Karpas-422 (cell line): ENCODE results near the gene ANO4. TPM values are rescaled to one million over a fixed set of nuclear protein-coding genes. Genes with fewer than 3 reads are reported as not detected.
"Not testable (repeated sequence)": the region's sequence is repeated elsewhere in the genome, so short reads cannot be mapped to it uniquely, and the experiment has no call there.

Source experiments
- DNase-seq: peaks from one replicate; pipeline ENCODE4 v3.0.0-alpha.2; 2015
- H2AFZ ChIP-seq: fragments of 200-600 bp; sonication (generic); 2 replicates; pipeline ENCODE4 v1.6.1; 2014; ENCODE audit warnings: antibody characterized with exemption, low read length, mixed read lengths
- H3K27ac ChIP-seq: fragments of 200-600 bp; sonication (generic); 2 replicates; pipeline ENCODE4 v1.5.1; 2014; ENCODE audit warnings: mild to moderate bottlenecking, low read length, moderate library complexity
- H3K27me3 ChIP-seq: fragments of 200-600 bp; sonication (generic); 2 replicates; pipeline ENCODE4 v1.6.1; 2014; ENCODE audit warnings: low read length, mixed read lengths
- H3K36me3 ChIP-seq: fragments of 200-600 bp; sonication (generic); 2 replicates; pipeline ENCODE4 v1.6.1; 2014; ENCODE audit warnings: low read length, mixed read lengths; ENCODE audit not compliant: insufficient read depth
- H3K4me1 ChIP-seq: fragments of 200-600 bp; sonication (generic); 2 replicates; pipeline ENCODE4 v1.6.1; 2014; ENCODE audit warnings: mild to moderate bottlenecking, low read length, mixed read lengths
- H3K4me2 ChIP-seq: fragments of 200-600 bp; sonication (generic); 2 replicates; pipeline ENCODE4 v1.6.1; 2014; ENCODE audit warnings: low read length, low read depth, mild to moderate bottlenecking; ENCODE audit not compliant: poor library complexity, severe bottlenecking
- H3K4me3 ChIP-seq: fragments of 200-600 bp; sonication (generic); 2 replicates; pipeline ENCODE4 v1.5.1; 2014; ENCODE audit warnings: mild to moderate bottlenecking, antibody characterized with exemption, low read length, mixed read lengths
- H3K79me2 ChIP-seq: fragments of 200-600 bp; sonication (generic); 2 replicates; pipeline ENCODE4 v1.6.1; 2014; ENCODE audit warnings: mild to moderate bottlenecking, low read length, mixed read lengths
- H3K9ac ChIP-seq: fragments of 200-600 bp; sonication (generic); 2 replicates; pipeline ENCODE4 v1.6.0; 2014; ENCODE audit warnings: low read length
- H3K9me2 ChIP-seq: fragments of 200-600 bp; sonication (generic), shearing (Covaris generic); replicated peaks from 2 replicates; pipeline ENCODE4 v1.6.0; 2014; ENCODE audit warnings: mild to moderate bottlenecking, low read length, moderate library complexity; ENCODE audit not compliant: insufficient read depth
- H3K9me3 ChIP-seq: fragments of 300-700, 200-600 bp; sonication (generic); 2 replicates; pipeline ENCODE4 v1.6.1; 2014; ENCODE audit warnings: low read length, mixed read lengths
- H4K20me1 ChIP-seq: fragments of 200-600 bp; sonication (generic); 2 replicates; pipeline ENCODE4 v1.6.1; 2014; ENCODE audit warnings: mild to moderate bottlenecking, antibody characterized with exemption, low read length, low read depth; ENCODE audit not compliant: insufficient read depth
- total RNA-seq: library from RNA; depleted of rRNA; stranded (reverse); fragments of >200 nt; shearing (Covaris generic); gene quantifications from 2 replicates; pipeline ENCODE4 v1.2.3, GENCODE V29; 2014; ENCODE audit warnings: low replicate concordance

ANO4 gene
- total RNA-seq, 1 experiment from 2014 or later = not detected

- no peak overlapping the region for H3K27ac ChIP-seq
- H3K27me3 ChIP-seq = no peaks in the 10 kb centered on the region
- no peak overlapping the region for H3K9ac ChIP-seq
- H3K79me2 ChIP-seq = no peaks in the 10 kb centered on the region
- no peaks in the 10 kb centered on the region for H3K36me3 ChIP-seq
- no peaks in the 10 kb centered on the region for H3K9me2 ChIP-seq
- H3K4me3 ChIP-seq = no peak overlapping the region
- no peaks in the 10 kb centered on the region for H3K9me3 ChIP-seq
- no peak overlapping the region for H2AFZ ChIP-seq
- DNase-seq = peak; percentile 33
- no peaks in the 10 kb centered on the region for H3K4me1 ChIP-seq
- no peaks in the 10 kb centered on the region for H4K20me1 ChIP-seq
- H3K4me2 ChIP-seq = no peak overlapping the region
Measured at GRCh38 chr12:101127521-101128219, 333.1 kb downstream of the ANO4 start.

- H3K79me2 ChIP-seq, H3K36me3 ChIP-seq, H3K4me3 ChIP-seq, H3K4me1 ChIP-seq, H3K9me3 ChIP-seq, DNase-seq, H3K4me2 ChIP-seq, H4K20me1 ChIP-seq, H3K9me2 ChIP-seq, H3K27ac ChIP-seq, H2AFZ ChIP-seq, H3K9ac ChIP-seq, H3K27me3 ChIP-seq: not testable (repeated sequence)
Measured at GRCh38 chr12:101145777-101146431, 351.3 kb downstream of the ANO4 start.

- Histone ChIP-seq H3K9me3 (no peaks in the 10 kb centered on the region), H3K27me3 (no peaks in the 10 kb centered on the region), H2AFZ (no peak overlapping the region), H3K4me1 (no peaks in the 10 kb centered on the region), H3K36me3 (no peaks in the 10 kb centered on the region), H3K4me2 (no peak overlapping the region), H3K9me2 (no peaks in the 10 kb centered on the region), H3K79me2 (no peaks in the 10 kb centered on the region), H3K4me3 (no peak overlapping the region), H4K20me1 (no peaks in the 10 kb centered on the region), H3K27ac (no peak overlapping the region), H3K9ac (no peak overlapping the region)
- no peak for DNase-seq
Measured at GRCh38 chr12:101165319-101165718, 370.7 kb downstream of the ANO4 start.

GRCh38 chr12:101166866-101167265 lies 372.3 kb downstream of the ANO4 start:
- no peaks in the 10 kb centered on the region for H3K4me1 ChIP-seq
- no peaks in the 10 kb centered on the region for H3K36me3 ChIP-seq
- no peak overlapping the region for H3K27ac ChIP-seq
- H4K20me1 ChIP-seq = no peaks in the 10 kb centered on the region
- DNase-seq = no peak
- no peaks in the 10 kb centered on the region for H3K9me2 ChIP-seq
- no peak overlapping the region for H3K4me2 ChIP-seq
- no peak overlapping the region for H3K9ac ChIP-seq
- no peaks in the 10 kb centered on the region for H3K27me3 ChIP-seq
- H2AFZ ChIP-seq = no peak overlapping the region
- no peak overlapping the region for H3K4me3 ChIP-seq
- H3K79me2 ChIP-seq = no peaks in the 10 kb centered on the region
- no peaks in the 10 kb centered on the region for H3K9me3 ChIP-seq

DNA sequence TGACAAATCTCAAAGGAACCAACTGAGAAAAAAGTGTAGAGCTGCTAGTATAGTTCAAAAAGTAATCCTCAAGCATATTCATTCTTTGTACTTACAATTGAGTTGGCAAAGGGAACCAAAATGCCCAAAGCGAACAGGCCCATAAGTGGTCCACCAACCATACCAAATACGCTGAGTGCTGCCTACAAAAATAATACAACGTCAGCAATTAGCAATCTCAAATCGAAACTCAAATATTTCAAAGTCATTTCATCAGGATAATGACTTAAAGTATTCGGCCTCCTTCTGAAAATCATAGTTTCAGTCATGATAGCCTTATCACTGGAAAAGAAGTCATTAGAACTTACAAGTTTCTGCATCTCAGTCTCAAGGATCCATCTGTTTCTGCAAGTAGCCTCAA lies 373.4 kb downstream of the ANO4 start:
- H3K79me2 ChIP-seq = no peaks in the 10 kb centered on the region
- no peaks in the 10 kb centered on the region for H4K20me1 ChIP-seq
- H3K4me2 ChIP-seq = no peak overlapping the region
- no peak overlapping the region for H3K4me3 ChIP-seq
- DNase-seq = no peak
- H2AFZ ChIP-seq = no peak overlapping the region
- no peak overlapping the region for H3K9ac ChIP-seq
- no peak overlapping the region for H3K27ac ChIP-seq
- no peaks in the 10 kb centered on the region for H3K27me3 ChIP-seq
- H3K9me2 ChIP-seq = no peaks in the 10 kb centered on the region
- no peaks in the 10 kb centered on the region for H3K36me3 ChIP-seq
- peaks cover 7% of the 10 kb centered on the region for H3K4me1 ChIP-seq
- no peaks in the 10 kb centered on the region for H3K9me3 ChIP-seq

DNA sequence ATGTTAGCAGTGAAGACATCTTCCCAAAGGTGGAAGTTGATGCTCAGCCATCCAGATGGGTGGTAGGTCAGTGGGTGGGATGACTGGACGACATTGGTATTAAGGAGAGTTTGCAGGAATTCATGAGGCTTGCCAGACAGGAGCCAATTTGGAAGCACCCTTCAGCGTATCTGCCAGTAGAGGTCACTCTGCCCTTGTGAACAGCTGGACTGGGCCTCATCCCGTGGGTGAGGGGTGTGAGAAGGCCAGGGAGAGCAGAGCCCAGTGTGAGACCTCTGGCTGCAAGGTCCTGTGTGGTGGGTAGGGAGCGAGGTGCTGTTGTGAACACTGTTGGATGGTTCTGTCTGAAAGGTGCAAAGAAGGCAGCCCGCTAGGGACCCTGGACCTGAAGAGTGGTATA lies 377.7 kb downstream of the ANO4 start:
- Histone ChIP-seq H3K9ac (no peak overlapping the region), H3K4me1 (peaks cover 9% of the 10 kb centered on the region), H3K4me3 (no peak overlapping the region), H2AFZ (no peak overlapping the region), H3K79me2 (no peaks in the 10 kb centered on the region), H3K9me3 (no peaks in the 10 kb centered on the region), H3K27me3 (no peaks in the 10 kb centered on the region), H3K9me2 (no peaks in the 10 kb centered on the region), H3K27ac (no peak overlapping the region), H3K4me2 (no peak overlapping the region), H4K20me1 (no peaks in the 10 kb centered on the region), H3K36me3 (no peaks in the 10 kb centered on the region)
- DNase-seq = no peak

- H3K79me2 ChIP-seq = no peaks in the 10 kb centered on the region
- H2AFZ ChIP-seq = no peak overlapping the region
- no peaks in the 10 kb centered on the region for H3K27me3 ChIP-seq
- H3K9ac ChIP-seq = no peak overlapping the region
- peak; percentile 43 for DNase-seq
- H3K4me1 ChIP-seq = peaks cover 9% of the 10 kb centered on the region
- no peaks in the 10 kb centered on the region for H4K20me1 ChIP-seq
- H3K4me2 ChIP-seq = no peak overlapping the region
- H3K9me2 ChIP-seq = no peaks in the 10 kb centered on the region
- no peaks in the 10 kb centered on the region for H3K9me3 ChIP-seq
- no peaks in the 10 kb centered on the region for H3K36me3 ChIP-seq
- no peak overlapping the region for H3K4me3 ChIP-seq
- no peak overlapping the region for H3K27ac ChIP-seq
Measured at GRCh38 chr12:101173197-101173749, 378.7 kb downstream of the ANO4 start.

GRCh38 chr12:101174541-101174940 lies 380.0 kb downstream of the ANO4 start:
- H3K9me3 ChIP-seq = no peaks in the 10 kb centered on the region
- H4K20me1 ChIP-seq = no peaks in the 10 kb centered on the region
- no peaks in the 10 kb centered on the region for H3K36me3 ChIP-seq
- H3K9me2 ChIP-seq = no peaks in the 10 kb centered on the region
- peaks cover 9% of the 10 kb centered on the region for H3K4me1 ChIP-seq
- no peak for DNase-seq
- no peak overlapping the region for H3K9ac ChIP-seq
- H3K27ac ChIP-seq = no peak overlapping the region
- H2AFZ ChIP-seq = no peak overlapping the region
- no peak overlapping the region for H3K4me3 ChIP-seq
- no peaks in the 10 kb centered on the region for H3K79me2 ChIP-seq
- H3K27me3 ChIP-seq = no peaks in the 10 kb centered on the region
- H3K4me2 ChIP-seq = no peak overlapping the region
